ENCODE results near the gene KRT77.

- no peak for TF ChIP-seq CTCF (IDR thresholded peaks at IDR 0.05; ENCODE audit: low read depth, low read length)
- TF ChIP-seq EZH2phosphoT487 (IDR thresholded peaks at IDR 0.05; ENCODE audit: low read depth), result no peak
Observed at GRCh38 chr12:52745554-52745953, 42.2 kb upstream of the KRT77 start.

Data from OCI-LY3 (cell line).